Measurements from ENCODE around the gene MAPKAP1. TPM values are rescaled to one million over a fixed set of nuclear protein-coding genes. Genes with fewer than 3 reads are reported as not detected.

Gene MAPKAP1
- polyA plus RNA-seq, 1 donor, result 46.8 TPM

DNA sequence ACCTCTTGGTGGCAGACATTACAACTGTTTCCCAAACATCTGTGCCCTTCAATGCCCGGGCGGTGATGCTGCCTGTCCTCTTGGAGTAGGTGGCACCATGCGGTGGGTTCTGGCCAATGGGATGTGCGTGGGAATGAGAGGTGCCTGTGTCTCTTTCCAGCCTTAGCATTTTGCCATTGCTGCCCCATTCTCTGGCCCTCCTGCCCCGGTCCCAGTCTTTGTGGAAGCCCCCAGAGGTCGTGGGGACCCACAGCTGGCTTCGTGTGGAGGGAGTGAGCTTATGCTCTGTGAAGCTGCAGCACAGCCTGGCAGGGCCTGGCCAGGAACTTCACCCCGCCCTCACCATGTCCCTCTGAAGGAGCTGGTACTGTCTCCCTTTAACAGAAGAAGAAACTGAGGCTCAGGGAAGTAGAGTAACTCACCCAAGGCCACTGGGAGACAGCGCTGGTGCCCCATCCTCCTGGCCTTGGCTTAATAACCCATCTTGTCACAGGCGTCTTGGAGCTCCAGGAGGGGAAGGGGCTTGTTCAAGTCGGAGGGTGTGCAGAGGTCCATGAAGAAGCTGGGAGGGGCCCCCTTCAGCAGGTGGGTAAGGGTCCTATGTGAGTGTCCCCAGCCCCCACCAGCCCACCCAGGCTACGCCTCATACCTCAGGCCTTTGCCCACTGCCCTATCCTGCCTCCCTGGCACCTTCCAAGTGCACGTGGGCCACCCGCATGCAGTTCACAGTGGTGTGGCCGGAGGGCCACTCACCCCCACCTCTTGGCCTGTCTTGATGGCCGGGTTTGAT lies 271.8 kb downstream of the MAPKAP1 start:
- no peaks in the 10 kb centered on the region for H3K4me1 ChIP-seq (ENCODE audit: control insufficient read depth, insufficient read depth, low read length)
- no peaks in the 10 kb centered on the region for H3K9me3 ChIP-seq (ENCODE audit: control insufficient read depth, low read depth, low read length)
- peaks cover 24% of the 10 kb centered on the region for H3K36me3 ChIP-seq (ENCODE audit: control insufficient read depth, insufficient read depth, low read length)
- no peak overlapping the region for H3K4me3 ChIP-seq (ENCODE audit: low read length)
- DNase-seq, result no peak
- no peak overlapping the region for H3K27ac ChIP-seq (ENCODE audit: low read length)
- WGBS (ENCODE audit: insufficient coverage, low lambda C conversion rate), result 100% methylated on average over 1 of the region's 16 CpGs
- no peaks in the 10 kb centered on the region for H3K27me3 ChIP-seq (ENCODE audit: control insufficient read depth, insufficient read depth, low read length)

DNA sequence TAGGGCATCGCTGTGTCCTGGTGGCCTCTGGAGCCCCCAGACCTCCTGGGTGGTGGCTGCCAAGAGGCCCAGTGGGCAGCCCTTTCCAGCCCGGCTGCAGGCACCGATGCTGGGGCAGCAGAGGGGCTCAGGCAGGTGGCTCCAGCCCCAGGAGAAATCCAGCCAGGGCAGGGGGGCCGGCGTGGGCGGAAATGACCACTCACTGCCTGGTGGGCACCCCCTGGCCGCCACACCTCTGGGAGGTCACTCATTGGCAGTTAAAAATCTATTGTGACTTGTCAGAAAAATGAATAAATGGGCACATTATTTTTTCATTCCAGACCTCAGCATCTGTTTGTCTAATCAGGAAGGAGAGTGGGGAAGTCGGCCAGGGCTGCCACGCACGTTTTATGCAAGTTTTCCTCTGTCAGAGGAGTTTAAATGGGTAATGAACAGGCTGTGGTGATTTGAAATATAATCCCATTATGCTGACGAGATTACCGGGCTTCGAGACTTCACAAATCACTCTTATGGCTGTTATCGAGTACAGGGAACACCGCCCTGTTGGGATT lies 273.5 kb downstream of the MAPKAP1 start:
- no peak overlapping the region for H3K27ac ChIP-seq (ENCODE audit: low read length)
- H3K27me3 ChIP-seq (ENCODE audit: control insufficient read depth, insufficient read depth, low read length), result no peaks in the 10 kb centered on the region
- no peaks in the 10 kb centered on the region for H3K9me3 ChIP-seq (ENCODE audit: control insufficient read depth, low read depth, low read length)
- H3K4me3 ChIP-seq (ENCODE audit: low read length), result no peak overlapping the region
- no CpG with 5 or more reads among the region's 15 CpGs for WGBS (ENCODE audit: insufficient coverage, low lambda C conversion rate)
- H3K36me3 ChIP-seq (ENCODE audit: control insufficient read depth, insufficient read depth, low read length), result peaks cover 9% of the 10 kb centered on the region
- no peaks in the 10 kb centered on the region for H3K4me1 ChIP-seq (ENCODE audit: control insufficient read depth, insufficient read depth, low read length)
- DNase-seq, result no peak

DNA sequence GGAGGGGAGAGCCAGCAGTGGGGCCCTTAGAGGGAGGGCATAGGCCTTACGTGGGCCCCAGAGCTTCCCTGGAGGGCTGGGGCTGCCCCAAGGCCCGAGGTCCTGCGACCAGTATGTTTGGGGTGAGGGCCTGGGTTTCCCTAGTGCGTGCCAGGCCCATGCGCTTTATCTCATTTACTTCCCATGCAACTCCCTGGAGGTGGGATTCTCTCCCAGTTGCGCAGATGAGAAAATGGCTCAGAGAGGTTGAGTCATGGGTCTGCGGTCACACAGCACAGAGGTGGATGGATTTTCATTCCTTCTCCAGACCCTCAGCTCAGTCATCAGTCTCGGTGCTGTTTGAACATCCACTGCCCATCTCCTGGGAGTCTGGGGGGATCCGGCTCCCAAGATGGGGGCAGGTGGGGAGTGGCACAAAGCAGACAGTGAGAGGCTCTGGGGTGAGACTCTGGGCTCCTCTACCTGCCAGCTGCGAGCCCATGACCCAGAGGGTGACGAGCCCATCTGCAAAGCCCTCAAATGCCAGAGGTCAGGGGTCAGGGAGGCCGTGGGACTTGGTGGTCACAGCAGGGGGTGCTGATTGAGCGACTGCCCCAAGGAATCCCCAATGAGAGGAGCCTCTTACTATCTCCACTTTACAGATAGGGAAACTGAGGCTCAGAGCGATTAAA lies 274.2 kb downstream of the MAPKAP1 start:
- Histone ChIP-seq H3K27ac (ENCODE audit: low read length) (no peak overlapping the region), H3K4me3 (ENCODE audit: low read length) (no peak overlapping the region), H3K4me1 (ENCODE audit: control insufficient read depth, insufficient read depth, low read length) (no peaks in the 10 kb centered on the region), H3K36me3 (ENCODE audit: control insufficient read depth, insufficient read depth, low read length) (peaks cover 3% of the 10 kb centered on the region), H3K27me3 (ENCODE audit: control insufficient read depth, insufficient read depth, low read length) (no peaks in the 10 kb centered on the region), H3K9me3 (ENCODE audit: control insufficient read depth, low read depth, low read length) (no peaks in the 10 kb centered on the region)
- DNase-seq, result no peak
- WGBS (ENCODE audit: insufficient coverage, low lambda C conversion rate), result no CpG with 5 or more reads among the region's 14 CpGs

DNA sequence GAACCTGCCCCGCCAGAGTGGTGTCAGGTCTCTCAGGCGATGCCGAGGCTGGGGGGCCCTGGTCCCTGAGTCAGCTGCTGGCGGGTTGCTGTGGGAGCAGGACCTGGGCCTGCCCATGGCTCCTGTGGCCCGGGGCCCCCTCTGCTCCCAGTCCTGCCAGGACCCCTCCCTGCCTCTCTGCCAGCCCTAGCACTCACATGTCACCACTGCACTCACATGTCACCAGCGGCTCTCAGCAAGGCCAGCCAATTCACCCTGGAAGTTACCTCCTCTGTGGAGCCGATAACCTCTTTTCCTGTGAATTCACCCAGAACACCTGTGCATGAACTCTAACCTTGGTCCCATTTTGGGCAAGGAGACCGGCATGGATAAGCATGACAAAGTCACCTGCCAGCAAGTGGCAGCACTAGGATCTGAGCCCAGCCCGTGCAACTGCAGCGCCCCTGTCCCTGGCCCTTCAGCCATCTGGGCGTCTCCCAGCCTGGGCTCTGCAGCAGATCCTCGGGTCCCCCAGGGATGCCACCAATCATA lies 275.2 kb downstream of the MAPKAP1 start:
- no peaks in the 10 kb centered on the region for H3K36me3 ChIP-seq (ENCODE audit: control insufficient read depth, insufficient read depth, low read length)
- H3K9me3 ChIP-seq (ENCODE audit: control insufficient read depth, low read depth, low read length), result no peaks in the 10 kb centered on the region
- DNase-seq, result no peak
- WGBS (ENCODE audit: insufficient coverage, low lambda C conversion rate), result no CpG with 5 or more reads among the region's 12 CpGs
- H3K27me3 ChIP-seq (ENCODE audit: control insufficient read depth, insufficient read depth, low read length), result no peaks in the 10 kb centered on the region
- H3K4me1 ChIP-seq (ENCODE audit: control insufficient read depth, insufficient read depth, low read length), result no peaks in the 10 kb centered on the region
- H3K4me3 ChIP-seq (ENCODE audit: low read length), result no peak overlapping the region
- H3K27ac ChIP-seq (ENCODE audit: low read length), result no peak overlapping the region

DNA sequence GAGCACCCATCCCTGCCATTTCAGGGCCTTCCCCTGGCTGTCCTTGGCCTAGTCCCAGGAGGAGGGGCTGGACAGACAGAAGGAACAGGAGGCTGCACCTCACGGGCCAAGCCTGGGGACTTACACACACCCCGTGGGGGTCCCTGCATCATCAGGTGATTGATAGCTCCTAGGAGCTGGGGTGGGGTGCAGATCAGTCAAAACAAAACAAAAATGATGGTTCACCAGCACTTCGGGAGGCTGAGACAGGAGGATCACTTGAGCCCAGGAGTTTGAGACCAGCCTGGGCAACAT lies 276.0 kb downstream of the MAPKAP1 start:
- Histone ChIP-seq H3K4me3 (ENCODE audit: low read length) (no peak overlapping the region), H3K36me3 (ENCODE audit: control insufficient read depth, insufficient read depth, low read length) (no peaks in the 10 kb centered on the region), H3K27ac (ENCODE audit: low read length) (no peak overlapping the region), H3K27me3 (ENCODE audit: control insufficient read depth, insufficient read depth, low read length) (no peaks in the 10 kb centered on the region), H3K4me1 (ENCODE audit: control insufficient read depth, insufficient read depth, low read length) (no peaks in the 10 kb centered on the region), H3K9me3 (ENCODE audit: control insufficient read depth, low read depth, low read length) (no peaks in the 10 kb centered on the region)
- DNase-seq, result no peak
- no CpG with 5 or more reads among the region's 3 CpGs for WGBS (ENCODE audit: insufficient coverage, low lambda C conversion rate)

DNA sequence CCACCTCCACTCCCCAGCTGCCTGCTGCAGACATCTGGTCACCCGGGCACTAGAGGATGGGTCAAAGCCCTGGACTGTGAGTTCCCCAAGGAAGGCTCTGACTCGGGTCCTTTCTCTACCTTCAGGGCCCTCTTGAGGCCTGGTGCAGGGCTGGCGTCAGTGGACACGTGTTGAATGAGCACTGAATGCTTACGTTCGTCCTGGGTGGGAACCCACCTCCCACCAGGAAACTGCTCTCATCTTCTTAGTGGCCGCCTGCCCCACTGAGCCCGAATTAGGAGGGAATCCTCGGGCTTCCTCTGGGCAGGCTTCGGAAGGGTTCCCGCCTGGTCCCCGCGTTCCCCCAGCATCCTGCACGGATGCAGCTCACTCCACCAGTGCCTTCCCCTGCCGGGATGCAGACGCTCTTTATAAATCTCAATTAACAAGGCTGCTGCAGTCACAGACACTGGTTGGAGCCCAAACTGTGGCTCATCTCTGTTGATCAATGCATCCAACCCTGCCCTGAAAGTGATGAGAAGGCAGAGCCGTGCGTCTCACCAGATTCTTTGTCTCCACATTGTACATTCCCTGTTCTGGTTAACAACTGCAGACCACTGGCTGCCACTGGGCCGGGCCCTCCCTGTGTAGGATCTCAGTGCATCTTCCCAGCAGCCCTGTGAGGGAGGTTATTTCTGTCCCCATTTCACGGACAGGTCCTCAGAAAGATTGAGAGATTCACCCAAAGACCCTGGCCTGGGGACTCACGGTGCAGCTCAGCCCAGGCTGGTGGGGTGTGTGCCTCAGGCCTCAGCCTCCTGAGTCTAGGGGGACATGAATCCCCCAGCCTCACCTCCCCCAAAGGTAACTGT lies 276.6 kb downstream of the MAPKAP1 start:
- H3K4me1 ChIP-seq (ENCODE audit: control insufficient read depth, insufficient read depth, low read length), result no peaks in the 10 kb centered on the region
- H3K4me3 ChIP-seq (ENCODE audit: low read length), result no peak overlapping the region
- H3K27ac ChIP-seq (ENCODE audit: low read length), result no peak overlapping the region
- H3K27me3 ChIP-seq (ENCODE audit: control insufficient read depth, insufficient read depth, low read length), result no peaks in the 10 kb centered on the region
- no peaks in the 10 kb centered on the region for H3K36me3 ChIP-seq (ENCODE audit: control insufficient read depth, insufficient read depth, low read length)
- DNase-seq, result no peak
- 60% methylated on average over 2 of the region's 21 CpGs for WGBS (ENCODE audit: insufficient coverage, low lambda C conversion rate)
- H3K9me3 ChIP-seq (ENCODE audit: control insufficient read depth, low read depth, low read length), result no peaks in the 10 kb centered on the region

DNA sequence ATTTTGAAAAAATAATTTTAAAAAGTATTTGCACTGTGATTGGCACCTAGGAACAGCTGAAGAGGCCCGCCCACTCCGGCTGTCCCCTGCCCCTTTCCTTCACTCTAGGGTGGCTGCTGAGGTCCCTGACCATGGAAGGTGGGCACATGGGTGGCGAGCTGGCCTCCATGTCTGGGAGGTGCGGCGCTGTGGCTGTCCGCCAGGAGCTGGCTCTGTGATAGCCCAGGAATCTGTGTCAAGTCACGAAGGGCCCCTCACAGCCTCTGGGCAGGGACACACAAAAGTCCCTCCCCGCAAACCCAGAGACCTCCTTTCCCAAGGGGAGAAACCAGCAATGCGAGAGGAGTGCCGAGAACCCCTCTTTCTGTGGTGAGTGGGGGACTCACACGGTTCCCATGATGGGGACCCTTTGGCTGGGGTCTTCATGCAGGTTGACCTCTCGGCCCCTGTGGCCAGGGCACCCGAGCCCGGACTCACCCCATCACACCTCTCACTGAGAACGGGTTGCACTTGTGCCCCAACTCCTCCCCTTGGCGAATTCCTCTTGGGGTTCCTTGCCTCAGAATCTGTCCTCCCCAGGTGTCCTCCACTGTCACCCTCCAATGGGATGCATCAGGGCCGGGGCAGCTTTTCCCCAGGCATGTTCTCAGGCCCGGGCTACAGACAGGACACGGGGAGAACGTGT lies 277.4 kb downstream of the MAPKAP1 start:
- Histone ChIP-seq H3K36me3 (ENCODE audit: control insufficient read depth, insufficient read depth, low read length) (no peaks in the 10 kb centered on the region), H3K27ac (ENCODE audit: low read length) (no peak overlapping the region), H3K4me1 (ENCODE audit: control insufficient read depth, insufficient read depth, low read length) (no peaks in the 10 kb centered on the region), H3K4me3 (ENCODE audit: low read length) (no peak overlapping the region), H3K27me3 (ENCODE audit: control insufficient read depth, insufficient read depth, low read length) (no peaks in the 10 kb centered on the region), H3K9me3 (ENCODE audit: control insufficient read depth, low read depth, low read length) (no peaks in the 10 kb centered on the region)
- no peak for DNase-seq
- WGBS (ENCODE audit: insufficient coverage, low lambda C conversion rate), result no CpG with 5 or more reads among the region's 20 CpGs

DNA sequence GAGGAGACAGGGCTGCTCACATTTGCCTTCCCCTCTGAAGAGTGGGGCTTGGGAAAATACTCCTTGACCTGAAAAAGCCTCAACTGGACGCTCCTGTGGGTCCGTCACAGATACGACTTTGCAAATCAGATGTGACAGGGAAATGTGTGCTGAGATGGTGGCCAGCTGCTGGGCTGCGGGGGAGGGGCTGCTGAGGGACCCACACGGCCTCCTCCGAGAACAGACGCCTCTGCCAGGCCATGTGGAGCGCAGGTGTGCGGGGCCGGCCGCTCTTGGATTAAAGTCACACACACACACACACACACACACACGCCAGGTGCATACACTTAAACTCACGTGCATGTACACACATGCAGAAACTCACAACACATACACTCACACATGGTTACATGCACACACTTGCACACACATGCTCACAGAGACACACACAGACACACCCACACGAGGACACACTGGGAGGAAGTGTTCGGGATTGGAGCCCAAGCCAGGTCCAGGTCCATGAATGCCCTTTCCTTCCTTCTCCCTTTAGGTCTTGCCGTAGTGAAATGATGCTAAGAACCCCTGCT lies 278.0 kb downstream of the MAPKAP1 start:
- no peak for DNase-seq
- H3K36me3 ChIP-seq (ENCODE audit: control insufficient read depth, insufficient read depth, low read length), result no peaks in the 10 kb centered on the region
- H3K4me1 ChIP-seq (ENCODE audit: control insufficient read depth, insufficient read depth, low read length), result no peaks in the 10 kb centered on the region
- no peak overlapping the region for H3K4me3 ChIP-seq (ENCODE audit: low read length)
- H3K9me3 ChIP-seq (ENCODE audit: control insufficient read depth, low read depth, low read length), result no peaks in the 10 kb centered on the region
- no peaks in the 10 kb centered on the region for H3K27me3 ChIP-seq (ENCODE audit: control insufficient read depth, insufficient read depth, low read length)
- no CpG with 5 or more reads among the region's 16 CpGs for WGBS (ENCODE audit: insufficient coverage, low lambda C conversion rate)
- no peak overlapping the region for H3K27ac ChIP-seq (ENCODE audit: low read length)

DNA sequence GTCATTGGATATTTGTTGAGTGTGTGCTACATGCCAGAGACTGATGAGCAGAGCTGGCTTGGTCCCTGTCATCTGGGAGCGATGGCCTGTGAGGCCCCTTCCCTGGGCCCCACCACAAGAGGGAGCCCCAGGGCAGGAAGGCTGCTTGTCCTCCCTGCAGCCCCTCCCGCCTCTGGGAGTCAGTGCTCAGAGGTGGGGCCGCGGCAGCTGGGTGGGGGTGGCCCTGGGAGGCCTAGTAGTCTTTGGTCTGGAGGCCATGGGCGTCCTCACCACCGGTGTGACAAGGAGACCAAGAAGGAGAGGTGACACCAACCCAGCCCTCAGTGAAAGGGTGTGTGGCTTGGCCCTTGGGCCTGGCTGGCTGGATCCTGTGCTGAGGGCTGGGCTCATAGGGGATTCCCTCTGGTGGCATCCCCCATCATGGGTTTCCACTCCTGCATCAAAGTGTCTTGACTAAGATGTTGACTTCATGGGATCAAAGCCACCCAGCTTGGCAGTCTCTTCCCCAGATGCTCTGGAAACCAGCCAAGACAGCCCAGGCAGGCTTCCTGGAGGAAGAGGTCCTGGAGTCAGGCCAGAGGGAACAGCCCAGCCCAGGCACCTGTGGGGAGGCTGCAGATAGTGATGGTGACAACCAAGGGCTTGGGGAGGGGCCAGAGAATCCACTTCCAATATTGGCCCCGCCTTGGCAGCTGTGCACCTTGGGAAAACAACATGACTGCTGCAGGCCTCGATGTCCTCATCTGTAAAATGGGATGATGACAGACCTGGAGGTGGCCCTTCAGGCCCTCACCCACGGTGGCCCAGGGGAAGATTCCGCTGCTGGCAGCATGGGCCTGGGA lies 278.7 kb downstream of the MAPKAP1 start:
- Histone ChIP-seq H3K36me3 (ENCODE audit: control insufficient read depth, insufficient read depth, low read length) (no peaks in the 10 kb centered on the region), H3K27me3 (ENCODE audit: control insufficient read depth, insufficient read depth, low read length) (no peaks in the 10 kb centered on the region), H3K4me3 (ENCODE audit: low read length) (no peak overlapping the region), H3K9me3 (ENCODE audit: control insufficient read depth, low read depth, low read length) (no peaks in the 10 kb centered on the region), H3K27ac (ENCODE audit: low read length) (no peak overlapping the region), H3K4me1 (ENCODE audit: control insufficient read depth, insufficient read depth, low read length) (no peaks in the 10 kb centered on the region)
- DNase-seq, result no peak
- no CpG with 5 or more reads among the region's 10 CpGs for WGBS (ENCODE audit: insufficient coverage, low lambda C conversion rate)
